H1 (cell line): ENCODE measurements around the gene DRC1.

Source experiments
- CHD1 ChIP-seq: IDR thresholded peaks from 2 replicates; pipeline ENCODE4 v1.6.1; 2012; ENCODE audit warnings: low read depth, low read length, improper control_type of control experiment
- CHD2 ChIP-seq: IDR thresholded peaks from 2 replicates; pipeline ENCODE4 v1.6.1; 2012; ENCODE audit warnings: low read length, improper control_type of control experiment
- CTCF ChIP-seq, 3 experiments: IDR thresholded peaks; 1 replicate in 2 of 3; 2 replicates in 1 of 3; pipeline versions ENCODE4 v1.5.1 to v1.6.1; 2011; ENCODE audit warnings: low read length in 3 of 3, mild to moderate bottlenecking in 3 of 3, inconsistent platforms in 2 of 3, low read depth in 1 of 3, moderate library complexity in 1 of 3; ENCODE audit not compliant: insufficient read depth in 1 of 3; ENCODE audit errors: control extremely low read depth in 1 of 3
- EZH2 ChIP-seq: fragments of 200-600 bp; sonication (generic); IDR thresholded peaks from 2 replicates; pipeline ENCODE4 v1.7.1; 2012; ENCODE audit warnings: low read depth, mild to moderate bottlenecking, moderate library complexity, low read length, inconsistent platforms; ENCODE audit not compliant: severe bottlenecking
- POLR2A ChIP-seq, 2 experiments: IDR thresholded peaks; 1 replicate in 1 of 2; 2 replicates in 1 of 2; pipeline ENCODE4 v1.6.1; 2011; ENCODE audit warnings: low read depth in 2 of 2, low read length in 2 of 2, mild to moderate bottlenecking in 2 of 2; ENCODE audit errors: control extremely low read depth in 1 of 2
- RAD21 ChIP-seq, 2 experiments: IDR thresholded peaks in 1 of 2; conservative IDR thresholded peaks in 1 of 2; 2 replicates each; pipeline ENCODE4 v1.6.1; 2011; ENCODE audit warnings: low read depth in 2 of 2, low read length in 2 of 2, improper control_type of control experiment in 1 of 2, inconsistent platforms in 1 of 2, mild to moderate bottlenecking in 1 of 2, moderate library complexity in 1 of 2
- SP2 ChIP-seq: IDR thresholded peaks from 2 replicates; pipeline ENCODE4 v1.6.1; 2012; ENCODE audit warnings: mild to moderate bottlenecking, low read length, inconsistent platforms
- TBP ChIP-seq: IDR thresholded peaks from 2 replicates; pipeline ENCODE4 v1.6.1; 2011; ENCODE audit warnings: low read depth, low read length, improper control_type of control experiment

GRCh38 chr2:26438926-26439325 is 37.2 kb downstream of the DRC1 start:
- TF ChIP-seq POLR2A (IDR thresholded peaks at IDR 0.05; ENCODE audit: control extremely low read depth in 1 of 2, low read depth in 2 of 2, low read length in 2 of 2) (no peak), SP2 (no peak), CTCF (IDR thresholded peaks at IDR 0.05; ENCODE audit: control extremely low read depth in 1 of 3, insufficient read depth in 1 of 3, low read depth in 1 of 3, low read length in 3 of 3) (no peak), EZH2 (no peak), CHD2 (no peak), RAD21 (IDR thresholded peaks at IDR 0.05 in 1 of 2, conservative IDR thresholded peaks at IDR 0.05 in 1 of 2; ENCODE audit: low read depth in 2 of 2, low read length in 2 of 2) (no peak), TBP (no peak), CHD1 (no peak)
